HEK293T (cell line): ENCODE results near the gene GALNT8.

Source experiments
- ARNT ChIP-seq: fragments of 450-650 bp; IDR thresholded peaks from 2 replicates; pipeline ENCODE4 v1.6.1; 2017; ENCODE audit warnings: mild to moderate bottlenecking
- BHLHE40 ChIP-seq: fragments of 450-650 bp; IDR thresholded peaks from 2 replicates; pipeline ENCODE4 v1.6.1; 2016; ENCODE audit warnings: mild to moderate bottlenecking, moderate library complexity, borderline replicate concordance
- CTBP1 ChIP-seq: fragments of 450-650 bp; IDR thresholded peaks from 2 replicates; pipeline ENCODE4 v1.6.1; 2016; ENCODE audit warnings: borderline replicate concordance
- ELF4 ChIP-seq: fragments of 450-650 bp; IDR thresholded peaks from 2 replicates; pipeline ENCODE4 v1.6.1; 2017; ENCODE audit warnings: antibody characterized with exemption
- FOXA1 ChIP-seq: fragments of 450-650 bp; IDR thresholded peaks from 2 replicates; pipeline ENCODE4 v1.6.1; 2016; ENCODE audit warnings: mild to moderate bottlenecking
- FOXM1 ChIP-seq: fragments of 450-650 bp; IDR thresholded peaks from 2 replicates; pipeline ENCODE4 v1.6.1; 2017; ENCODE audit warnings: mild to moderate bottlenecking, borderline replicate concordance
- L3MBTL2 ChIP-seq: fragments of 450-650 bp; conservative IDR thresholded peaks from 2 replicates; pipeline ENCODE4 v1.6.1; 2016; ENCODE audit warnings: mild to moderate bottlenecking
- NFRKB ChIP-seq: fragments of 450-650 bp; IDR thresholded peaks from 2 replicates; pipeline ENCODE4 v1.6.1; 2016; ENCODE audit warnings: mild to moderate bottlenecking, moderate library complexity
- PKNOX1 ChIP-seq: fragments of 450-650 bp; IDR thresholded peaks from 2 replicates; pipeline ENCODE4 v1.6.1; 2016
- SP1 ChIP-seq: fragments of 450-650 bp; IDR thresholded peaks from 2 replicates; pipeline ENCODE4 v1.6.1; 2017
- SUZ12 ChIP-seq: fragments of 450-650 bp; IDR thresholded peaks from 2 replicates; pipeline ENCODE4 v1.6.1; 2016; ENCODE audit warnings: mild to moderate bottlenecking
- TARDBP ChIP-seq: fragments of 450-650 bp; IDR thresholded peaks from 2 replicates; pipeline ENCODE4 v1.6.1; 2016
- ZNF384 ChIP-seq: fragments of 450-650 bp; IDR thresholded peaks from 2 replicates; pipeline ENCODE4 v1.6.1; 2016

- TF ChIP-seq FOXM1 (no peak), PKNOX1 (no peak), SUZ12 (no peak), FOXA1 (no peak), ZNF384 (no peak), SP1 (no peak), ELF4 (no peak), TARDBP (no peak), BHLHE40 (no peak), NFRKB (no peak), ARNT (no peak), CTBP1 (no peak), L3MBTL2 (no peak)
These were observed 19.6 kb upstream of the GALNT8 start for GRCh38 chr12:4700621-4701026.
